ENCODE measurements around the gene ICA1L. TPM values are rescaled to one million over a fixed set of nuclear protein-coding genes. Genes with fewer than 3 reads are reported as not detected.

The ICA1L gene
- total RNA-seq, 1 experiment from 2014 or later, result 3.3 TPM

GRCh38 chr2:202723746-202724145 is 147.8 kb downstream of the ICA1L start:
- Histone ChIP-seq H3K9me3 (no peaks in the 10 kb centered on the region; the same call in 1 of the 2 replicates), H3K27me3 (no peaks in the 10 kb centered on the region), H3K4me3 (no peak overlapping the region), H3K36me3 (no peaks in the 10 kb centered on the region)
- no peak for DNase-seq

Other genes starting within 250 kb of the ICA1L start
- gene FAM117B, start 236.8 kb downstream of the ICA1L start, total RNA-seq (2014; rRNA removed; shearing (Covaris generic); ENCODE audit: low replicate concordance), result 0.40 and 1.2 TPM in 2 replicates
- 28.5 and 70.4 TPM in 2 replicates for gene WDR12, start 39.9 kb upstream of the ICA1L start, total RNA-seq (2014; rRNA removed; shearing (Covaris generic); ENCODE audit: low replicate concordance)
- gene CARF, start 40.5 kb upstream of the ICA1L start, total RNA-seq (2014; rRNA removed; shearing (Covaris generic); ENCODE audit: low replicate concordance), result 0.82 and 0.99 TPM in 2 replicates
- 4.1 and 6.5 TPM in 2 replicates for gene NBEAL1, start 143.1 kb upstream of the ICA1L start, total RNA-seq (2014; rRNA removed; shearing (Covaris generic); ENCODE audit: low replicate concordance)

Data from MG63 (cell line).